IPS-18c (cell line): ENCODE measurements around the gene CCDC102B.
"Not testable (repeated sequence)": the region's sequence is repeated elsewhere in the genome, so short reads cannot be mapped to it uniquely, and the experiment has no call there.

Experiments
- H3K4me3 ChIP-seq: 2 replicates; pipeline ENCODE4 v1.7.0; 2013; ENCODE audit warnings: low read depth, mild to moderate bottlenecking, low read length, moderate library complexity; ENCODE audit not compliant: insufficient read depth
- H3K9me3 ChIP-seq: one replicate; pipeline ENCODE4 v1.6.1; 2013; ENCODE audit warnings: mild to moderate bottlenecking, low read length, moderate library complexity; ENCODE audit not compliant: control insufficient read depth, insufficient read depth

Gene CCDC102B

DNA sequence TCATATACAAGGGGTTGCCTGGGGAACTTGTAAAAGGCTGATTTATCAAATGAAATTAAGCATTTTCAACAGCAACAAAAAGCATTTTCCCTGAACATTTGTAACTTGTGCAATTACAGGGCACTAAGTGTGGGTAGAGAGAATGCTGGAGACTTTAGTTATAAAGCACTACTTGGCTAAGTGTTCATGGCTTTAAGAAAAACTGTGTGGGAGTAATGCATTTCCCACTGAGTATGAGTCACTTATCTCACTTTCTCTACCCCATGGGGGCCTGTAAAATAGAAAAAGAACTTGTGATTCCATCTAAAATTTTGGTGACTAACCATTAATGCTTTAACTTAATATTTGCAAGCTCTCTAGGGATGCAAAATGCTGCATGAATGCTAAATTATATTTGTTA lies 193.4 kb downstream of the CCDC102B start:
- H3K9me3 ChIP-seq = no peaks in the 10 kb centered on the region
- no peak overlapping the region for H3K4me3 ChIP-seq

DNA sequence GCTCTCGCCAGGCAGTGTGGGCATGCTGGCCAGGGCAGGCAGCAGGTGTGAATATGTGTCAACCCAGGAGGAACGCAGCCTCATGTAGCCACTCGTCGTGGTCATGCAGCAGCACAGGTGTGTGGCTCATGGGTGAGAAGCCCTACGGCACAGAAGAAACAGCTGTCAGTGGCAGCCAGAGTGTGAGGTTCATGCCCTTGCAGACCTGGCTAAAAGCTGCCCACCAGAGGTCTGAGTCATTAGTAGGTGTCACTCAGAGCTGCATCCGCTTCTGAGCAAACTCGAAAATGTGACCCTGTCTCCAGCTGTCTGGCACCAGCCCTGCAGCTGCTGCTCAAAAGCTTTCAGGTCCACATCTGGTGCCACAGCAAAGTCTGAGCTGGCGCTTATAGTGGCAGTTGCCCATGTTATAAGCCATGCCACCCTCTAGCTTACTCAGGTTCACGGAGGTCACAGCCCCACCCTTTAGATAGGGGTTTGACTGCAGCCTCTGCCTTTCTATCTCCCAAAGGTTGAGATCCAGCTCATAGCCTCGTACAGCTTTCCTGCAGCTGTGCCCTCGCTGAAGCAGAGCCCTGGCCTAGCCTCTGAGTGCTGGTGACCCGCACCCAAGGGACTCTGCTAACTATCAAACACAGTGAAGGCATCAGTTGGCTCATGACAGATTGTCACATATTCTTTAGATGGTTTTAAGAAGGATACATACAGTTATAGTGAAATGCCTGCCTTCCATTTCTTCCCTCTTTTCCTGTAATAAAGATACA lies 195.0 kb downstream of the CCDC102B start:
- Histone ChIP-seq H3K4me3 (no peak overlapping the region), H3K9me3 (no peaks in the 10 kb centered on the region)

DNA sequence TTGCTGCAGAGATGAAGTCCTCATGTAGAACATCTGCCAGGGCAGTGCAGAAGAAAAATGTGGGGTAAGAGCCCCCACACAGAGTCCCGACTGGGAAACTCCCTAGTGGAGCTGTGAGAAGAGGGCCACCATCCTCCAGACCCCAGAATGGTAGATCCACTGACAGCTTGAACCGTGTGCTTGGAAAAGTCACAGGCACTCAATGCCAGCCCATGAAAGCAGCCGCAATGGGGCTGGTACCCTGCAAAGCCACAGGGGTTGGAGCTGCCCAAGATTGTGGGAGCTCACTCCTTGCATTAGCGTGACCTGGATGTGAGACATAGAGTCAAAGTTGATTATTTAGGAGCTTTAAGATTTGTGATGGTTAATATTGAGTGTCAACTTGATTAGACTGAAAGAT lies 197.8 kb downstream of the CCDC102B start:
- Histone ChIP-seq H3K4me3 (no peak overlapping the region), H3K9me3 (no peaks in the 10 kb centered on the region)

- Histone ChIP-seq H3K4me3 (no peak overlapping the region), H3K9me3 (no peaks in the 10 kb centered on the region)
Measured at GRCh38 chr18:68997845-68998244, 200.0 kb downstream of the CCDC102B start.

GRCh38 chr18:69000366-69000765 lies 202.5 kb downstream of the CCDC102B start:
- Histone ChIP-seq H3K4me3 (no peak overlapping the region), H3K9me3 (no peaks in the 10 kb centered on the region)

GRCh38 chr18:69002233-69002632 lies 204.4 kb downstream of the CCDC102B start:
- Histone ChIP-seq H3K4me3 (no peak overlapping the region), H3K9me3 (no peaks in the 10 kb centered on the region)

- not testable (repeated sequence) for H3K9me3 ChIP-seq, H3K4me3 ChIP-seq
Measured at GRCh38 chr18:69006212-69006611, 208.3 kb downstream of the CCDC102B start.

- H3K4me3 ChIP-seq = no peak overlapping the region
- H3K9me3 ChIP-seq = no peaks in the 10 kb centered on the region
Measured at GRCh38 chr18:69008538-69008937, 210.7 kb downstream of the CCDC102B start.

GRCh38 chr18:69021211-69021805 lies 223.4 kb downstream of the CCDC102B start:
- H3K9me3 ChIP-seq = no peaks in the 10 kb centered on the region
- no peak overlapping the region for H3K4me3 ChIP-seq

- no peaks in the 10 kb centered on the region for H3K9me3 ChIP-seq
- H3K4me3 ChIP-seq = no peak overlapping the region
Measured at GRCh38 chr18:69022426-69022825, 224.5 kb downstream of the CCDC102B start.

DNA sequence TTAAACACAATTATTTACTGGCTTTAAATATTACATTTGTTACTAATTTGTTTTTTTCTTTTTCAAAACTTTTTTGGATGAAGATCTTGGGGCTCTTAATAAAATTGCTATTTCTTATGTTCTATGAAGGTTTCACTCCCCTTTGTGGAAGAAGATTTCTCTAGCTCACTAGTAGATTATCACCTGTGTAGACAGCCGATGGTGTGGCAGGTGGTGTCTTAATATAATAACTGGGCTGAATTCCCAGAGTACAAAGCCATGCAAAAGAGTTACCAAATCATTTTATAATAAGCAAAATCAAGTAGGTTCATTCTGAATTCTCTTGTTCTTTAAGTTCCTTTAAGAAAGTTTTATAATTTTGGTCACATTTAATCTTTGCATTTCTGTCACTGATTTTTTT lies 233.7 kb downstream of the CCDC102B start:
- Histone ChIP-seq H3K4me3 (no peak overlapping the region), H3K9me3 (no peaks in the 10 kb centered on the region)

- Histone ChIP-seq H3K9me3 (no peaks in the 10 kb centered on the region), H3K4me3 (no peak overlapping the region)
Measured at GRCh38 chr18:69032009-69032408, 234.1 kb downstream of the CCDC102B start.

DNA sequence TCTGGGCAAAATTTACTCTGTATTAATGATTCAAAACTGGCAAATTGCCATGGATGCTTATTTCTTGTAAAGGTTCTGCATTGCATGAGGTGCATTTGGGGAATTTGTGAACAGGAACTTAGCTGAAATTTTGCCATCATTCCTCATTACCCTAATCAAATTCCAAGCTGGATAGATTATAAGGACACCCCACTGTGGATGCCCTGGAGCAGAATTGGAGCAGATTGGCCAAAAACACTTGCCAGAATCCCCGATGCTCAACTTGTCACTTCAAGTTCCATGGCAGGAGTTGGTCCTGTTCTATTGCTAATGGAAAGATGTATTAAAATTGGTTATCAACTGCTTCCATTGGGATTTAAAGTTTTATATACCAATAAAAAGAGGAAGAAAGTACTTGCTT lies 237.9 kb downstream of the CCDC102B start:
- H3K9me3 ChIP-seq = no peaks in the 10 kb centered on the region

GRCh38 chr18:69044215-69044614 lies 246.3 kb downstream of the CCDC102B start:
- no peaks in the 10 kb centered on the region for H3K9me3 ChIP-seq
- H3K4me3 ChIP-seq = no peak overlapping the region

More for the DNA sequence above, 237.9 kb downstream of the CCDC102B start:
- H3K4me3 ChIP-seq = no peak overlapping the region

GRCh38 chr18:69064063-69064462 lies 266.2 kb downstream of the CCDC102B start:
- H3K9me3 ChIP-seq = no peaks in the 10 kb centered on the region

GRCh38 chr18:69067048-69067447 lies 269.2 kb downstream of the CCDC102B start:
- H3K4me3 ChIP-seq = no peak overlapping the region

More at GRCh38 chr18:69064063-69064462, 266.2 kb downstream of the CCDC102B start:
- no peak overlapping the region for H3K4me3 ChIP-seq

DNA sequence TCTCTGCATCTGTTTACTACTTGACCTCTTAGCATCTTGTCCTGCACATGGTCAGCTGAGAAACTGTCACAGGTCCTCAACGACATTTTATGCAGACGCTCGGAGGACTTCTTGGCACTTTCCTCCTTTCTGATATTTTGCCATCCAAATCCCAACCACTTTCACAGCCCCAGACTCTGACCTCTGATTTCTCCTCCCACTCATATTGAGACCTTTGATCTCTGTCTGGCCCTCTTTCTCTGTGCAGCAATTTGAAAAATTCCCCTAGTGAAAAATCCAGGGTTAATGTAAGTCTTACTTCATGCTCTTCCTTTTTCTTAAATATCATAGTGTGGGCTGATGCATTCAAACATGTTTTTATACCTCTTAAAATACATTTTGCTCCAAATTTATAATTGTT lies 273.8 kb downstream of the CCDC102B start:
- no peaks in the 10 kb centered on the region for H3K9me3 ChIP-seq

More at GRCh38 chr18:69067048-69067447, 269.2 kb downstream of the CCDC102B start:
- H3K9me3 ChIP-seq = no peaks in the 10 kb centered on the region

DNA sequence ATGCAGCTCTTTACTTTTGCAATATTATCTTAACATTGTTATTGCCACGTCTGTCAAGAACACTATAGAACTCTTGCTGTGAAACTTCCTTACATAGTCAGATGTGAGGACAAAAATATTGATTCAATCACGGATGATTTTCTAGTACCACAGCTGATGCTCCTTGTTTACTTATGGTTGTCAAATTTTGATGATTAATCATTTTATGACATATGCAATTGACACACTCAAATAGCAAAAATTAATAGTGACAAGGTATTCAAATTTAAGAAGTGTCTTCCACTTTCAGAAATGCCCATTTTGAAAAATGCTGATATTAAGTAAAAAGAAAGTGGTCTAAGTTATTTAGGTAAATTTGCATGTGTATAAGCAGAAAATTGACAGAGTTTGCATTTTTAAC lies 284.0 kb downstream of the CCDC102B start:
- no peak overlapping the region for H3K4me3 ChIP-seq
- H3K9me3 ChIP-seq = no peaks in the 10 kb centered on the region

More for the DNA sequence above, 273.8 kb downstream of the CCDC102B start:
- H3K4me3 ChIP-seq = no peak overlapping the region
